ENCODE data around the gene RPL38. TPM values are rescaled to one million over a fixed set of nuclear protein-coding genes. Genes with fewer than 3 reads are reported as not detected.

Gene RPL38
- total RNA-seq, 1 donor from 2014 or later = 919 TPM

DNA sequence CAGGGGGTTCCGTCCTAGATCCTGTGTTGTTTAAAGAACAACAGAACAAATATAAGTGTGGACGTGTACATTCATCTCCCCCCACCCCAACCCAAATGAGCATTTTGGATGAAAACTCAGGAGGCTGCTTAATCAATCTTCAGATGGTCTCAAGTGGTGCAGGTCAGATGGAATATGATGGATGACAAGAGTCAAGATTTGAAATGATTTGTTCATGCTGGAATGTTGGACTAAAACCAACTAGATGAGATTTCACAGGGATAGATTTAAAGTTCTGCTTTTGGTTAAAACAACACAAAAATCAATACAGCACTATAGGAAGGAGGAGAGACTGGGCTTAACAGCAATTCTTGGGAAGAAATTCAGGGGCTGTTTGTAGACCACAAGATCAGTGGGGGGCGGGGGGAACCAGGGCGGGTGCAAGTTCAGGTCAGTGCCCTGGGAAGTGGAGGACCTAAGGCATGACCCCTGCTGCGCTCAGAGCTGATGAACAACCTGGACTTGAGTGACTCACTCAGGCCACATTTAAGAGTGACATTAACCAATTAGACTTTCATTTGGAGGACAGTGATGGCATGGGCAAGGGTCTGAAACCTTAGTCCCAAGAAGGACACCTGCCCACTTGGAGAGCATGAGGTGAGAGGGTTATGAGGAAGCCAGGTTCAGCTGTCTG is 25.0 kb downstream of the RPL38 start:
- H3K36me3 Mint-ChIP-seq (ENCODE audit: low read depth, unreplicated experiment) = peaks cover 23% of the 10 kb centered on the region
- H3K27me3 ChIP-seq (ENCODE audit: insufficient read depth, low read length) = no peaks in the 10 kb centered on the region
- H3K9me3 Mint-ChIP-seq (ENCODE audit: unreplicated experiment) = peaks cover 2% of the 10 kb centered on the region
- H3K27me3 Mint-ChIP-seq (ENCODE audit: low read depth, unreplicated experiment) = peaks cover 26% of the 10 kb centered on the region
- no peak overlapping the region for H2AFZ ChIP-seq (ENCODE audit: low read depth, low read length)
- H3K4me1 Mint-ChIP-seq (ENCODE audit: low read depth, unreplicated experiment) = no peaks in the 10 kb centered on the region
- DNase-seq (ENCODE audit: low read depth) = no peak
- H3K79me2 ChIP-seq (ENCODE audit: insufficient read depth, low read length) = no peaks in the 10 kb centered on the region
- no peak for FAIRE-seq
- no peak overlapping the region for H3K27ac ChIP-seq (ENCODE audit: low read depth, low read length)
- no peak overlapping the region for H3K27ac Mint-ChIP-seq (ENCODE audit: unreplicated experiment)
- H4K20me1 ChIP-seq (ENCODE audit: insufficient read depth, low read length) = no peaks in the 10 kb centered on the region
- no peak overlapping the region for H3K9ac ChIP-seq (ENCODE audit: low read length)
- no peak overlapping the region for H3K4me2 ChIP-seq (ENCODE audit: low read length)
- H3K36me3 ChIP-seq (ENCODE audit: insufficient read depth, low read length) = no peaks in the 10 kb centered on the region
- no peak overlapping the region for H3K4me3 Mint-ChIP-seq (ENCODE audit: unreplicated experiment)
- no peaks in the 10 kb centered on the region for H3K4me1 ChIP-seq (ENCODE audit: insufficient read depth, low read length)
- no peak overlapping the region for H3K4me3 ChIP-seq (ENCODE audit: insufficient read depth, low read depth, low read length)
- TF ChIP-seq, protein P1, sequence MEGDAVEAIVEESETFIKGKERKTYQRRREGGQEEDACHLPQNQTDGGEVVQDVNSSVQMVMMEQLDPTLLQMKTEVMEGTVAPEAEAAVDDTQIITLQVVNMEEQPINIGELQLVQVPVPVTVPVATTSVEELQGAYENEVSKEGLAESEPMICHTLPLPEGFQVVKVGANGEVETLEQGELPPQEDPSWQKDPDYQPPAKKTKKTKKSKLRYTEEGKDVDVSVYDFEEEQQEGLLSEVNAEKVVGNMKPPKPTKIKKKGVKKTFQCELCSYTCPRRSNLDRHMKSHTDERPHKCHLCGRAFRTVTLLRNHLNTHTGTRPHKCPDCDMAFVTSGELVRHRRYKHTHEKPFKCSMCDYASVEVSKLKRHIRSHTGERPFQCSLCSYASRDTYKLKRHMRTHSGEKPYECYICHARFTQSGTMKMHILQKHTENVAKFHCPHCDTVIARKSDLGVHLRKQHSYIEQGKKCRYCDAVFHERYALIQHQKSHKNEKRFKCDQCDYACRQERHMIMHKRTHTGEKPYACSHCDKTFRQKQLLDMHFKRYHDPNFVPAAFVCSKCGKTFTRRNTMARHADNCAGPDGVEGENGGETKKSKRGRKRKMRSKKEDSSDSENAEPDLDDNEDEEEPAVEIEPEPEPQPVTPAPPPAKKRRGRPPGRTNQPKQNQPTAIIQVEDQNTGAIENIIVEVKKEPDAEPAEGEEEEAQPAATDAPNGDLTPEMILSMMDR (IDR thresholded peaks at IDR 0.05; ENCODE audit: insufficient read depth, low read depth, low read length) = no peak
- no peak for TF ChIP-seq EZH2 (IDR thresholded peaks at IDR 0.05; ENCODE audit: insufficient read depth, low read length)
- H3K9me3 ChIP-seq (ENCODE audit: insufficient read depth, low read depth, low read length) = no peaks in the 10 kb centered on the region

- Histone ChIP-seq H2AFZ (ENCODE audit: low read depth, low read length) (no peak overlapping the region), H3K27ac (ENCODE audit: low read depth, low read length) (no peak overlapping the region), H3K36me3 (ENCODE audit: insufficient read depth, low read length) (no peaks in the 10 kb centered on the region), H3K4me3 (ENCODE audit: insufficient read depth, low read depth, low read length) (no peak overlapping the region), H3K4me1 (ENCODE audit: insufficient read depth, low read length) (no peaks in the 10 kb centered on the region), H3K9ac (ENCODE audit: low read length) (no peak overlapping the region), H3K27me3 (ENCODE audit: insufficient read depth, low read length) (peaks cover 6% of the 10 kb centered on the region), H3K9me3 (ENCODE audit: insufficient read depth, low read depth, low read length) (no peaks in the 10 kb centered on the region), H4K20me1 (ENCODE audit: insufficient read depth, low read length) (no peaks in the 10 kb centered on the region), H3K79me2 (ENCODE audit: insufficient read depth, low read length) (no peaks in the 10 kb centered on the region), H3K4me2 (ENCODE audit: low read length) (no peak overlapping the region)
- no peaks in the 10 kb centered on the region for H3K4me1 Mint-ChIP-seq (ENCODE audit: low read depth, unreplicated experiment)
- H3K36me3 Mint-ChIP-seq (ENCODE audit: low read depth, unreplicated experiment) = peaks cover 14% of the 10 kb centered on the region
- no peak for DNase-seq (ENCODE audit: low read depth)
- H3K27me3 Mint-ChIP-seq (ENCODE audit: low read depth, unreplicated experiment) = peaks cover 25% of the 10 kb centered on the region
- no peak for FAIRE-seq
- H3K9me3 Mint-ChIP-seq (ENCODE audit: unreplicated experiment) = peaks cover 2% of the 10 kb centered on the region
- H3K4me3 Mint-ChIP-seq (ENCODE audit: unreplicated experiment) = no peak overlapping the region
- no peak overlapping the region for H3K27ac Mint-ChIP-seq (ENCODE audit: unreplicated experiment)
- TF ChIP-seq EZH2 (IDR thresholded peaks at IDR 0.05; ENCODE audit: insufficient read depth, low read length) = no peak
- TF ChIP-seq, protein P1 (IDR thresholded peaks at IDR 0.05; ENCODE audit: insufficient read depth, low read depth, low read length) = no peak
Measured at GRCh38 chr17:74230896-74231295, 27.4 kb downstream of the RPL38 start.
